Skeletal muscle tissue (tissue), 4 donors: ENCODE data around the gene MYADML2. TPM values are rescaled to one million over a fixed set of nuclear protein-coding genes. Genes with fewer than 3 reads are reported as not detected.
A peak's percentile ranks its signal among the peaks of the same experiment; 100 is the strongest.

Source experiments
- H3K27ac ChIP-seq: one replicate; pipeline ENCODE4 v1.7.0; 2013; ENCODE audit warnings: mild to moderate bottlenecking, low read depth, low read length, inconsistent platforms
- H3K27me3 ChIP-seq, 3 donors: one replicate each; pipeline ENCODE4 v1.7.0; 2013; ENCODE audit warnings: low read length in 3 of 3; ENCODE audit not compliant: control insufficient read depth in 3 of 3, insufficient read depth in 3 of 3
- H3K36me3 ChIP-seq, 3 donors: one replicate each; pipeline ENCODE4 v1.7.0; 2013; ENCODE audit warnings: low read length in 3 of 3; ENCODE audit not compliant: control insufficient read depth in 3 of 3, insufficient read depth in 3 of 3
- H3K4me1 ChIP-seq, 3 donors: one replicate each; pipeline ENCODE4 v1.7.0; 2013; ENCODE audit warnings: low read length in 3 of 3, mild to moderate bottlenecking in 3 of 3; ENCODE audit not compliant: control insufficient read depth in 3 of 3, insufficient read depth in 3 of 3
- H3K4me3 ChIP-seq, 3 donors: one replicate each; pipeline ENCODE4 v1.7.0; 2013; ENCODE audit warnings: low read length in 3 of 3
- H3K9ac ChIP-seq, 3 donors: one replicate each; pipeline ENCODE4 v1.7.0; 2013; ENCODE audit warnings: low read length in 3 of 3, mild to moderate bottlenecking in 3 of 3, moderate library complexity in 2 of 3, low read depth in 1 of 3
- H3K9me3 ChIP-seq, 3 donors: one replicate each; pipeline ENCODE4 v1.7.0; 2013; ENCODE audit warnings: low read length in 3 of 3; ENCODE audit not compliant: control insufficient read depth in 3 of 3
- total RNA-seq: library from RNA; depleted of rRNA; stranded (reverse); fragments of >200 nt; gene quantifications from one replicate; pipeline ENCODE4 v1.2.3, GENCODE V29; 2014
- donor health status: Osteomylitis.

MYADML2 gene
- total RNA-seq, 1 donor from 2014 or later = 16.7 TPM

GRCh38 chr17:81898885-81899284 is 48.1 kb downstream of the MYADML2 start:
- Histone ChIP-seq H3K9me3 (no peaks in the 10 kb centered on the region), H3K4me1 (peaks cover 2 to 10% (median 5%) of the 10 kb centered on the region in 3 donors), H3K27me3 (peaks cover 0 to 2% (median 0%) of the 10 kb centered on the region in 3 donors), H3K4me3 (no peak overlapping the region), H3K36me3 (peaks cover 42 to 46% (median 44%) of the 10 kb centered on the region in 3 donors), H3K9ac (no peak overlapping the region), H3K27ac (no peak overlapping the region)

- Histone ChIP-seq H3K4me3 (no peak overlapping the region), H3K4me1 (peaks cover 2 to 10% (median 5%) of the 10 kb centered on the region in 3 donors), H3K9me3 (no peaks in the 10 kb centered on the region), H3K27me3 (peaks cover 0 to 2% (median 0%) of the 10 kb centered on the region in 3 donors), H3K27ac (no peak overlapping the region), H3K9ac (peak overlapping the region in 1 of 3 donors; percentile 14), H3K36me3 (peaks cover 42 to 45% (median 43%) of the 10 kb centered on the region in 3 donors)
These were observed 48.8 kb downstream of the MYADML2 start for GRCh38 chr17:81898029-81898866.

DNA sequence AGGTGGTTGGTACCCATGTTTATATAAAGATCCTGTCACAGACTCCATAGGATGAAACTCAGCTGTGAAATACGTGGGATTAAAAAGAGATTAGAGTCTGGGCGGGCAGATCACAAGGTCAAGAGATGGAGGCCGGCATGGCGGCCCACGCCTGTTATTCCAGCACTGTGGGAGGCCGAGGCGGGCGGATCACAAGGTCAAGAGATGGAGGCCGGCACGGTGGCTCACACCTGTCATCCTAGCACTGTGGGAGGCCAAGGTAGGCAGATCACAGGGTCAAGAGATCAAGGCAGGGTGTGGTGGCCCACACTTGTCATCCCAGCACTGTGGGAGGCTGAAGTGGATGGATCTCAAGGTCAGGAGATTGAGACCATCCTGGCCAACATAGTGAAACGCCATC is 51.6 kb downstream of the MYADML2 start:
- H3K36me3 ChIP-seq = peaks cover 39 to 43% (median 42%) of the 10 kb centered on the region in 3 donors
- H3K9ac ChIP-seq = no peak overlapping the region
- H3K27ac ChIP-seq = no peak overlapping the region
- H3K4me3 ChIP-seq = no peak overlapping the region
- H3K9me3 ChIP-seq = no peaks in the 10 kb centered on the region
- H3K27me3 ChIP-seq = no peaks in the 10 kb centered on the region
- peaks cover 4 to 11% (median 8%) of the 10 kb centered on the region in 3 donors for H3K4me1 ChIP-seq

DNA sequence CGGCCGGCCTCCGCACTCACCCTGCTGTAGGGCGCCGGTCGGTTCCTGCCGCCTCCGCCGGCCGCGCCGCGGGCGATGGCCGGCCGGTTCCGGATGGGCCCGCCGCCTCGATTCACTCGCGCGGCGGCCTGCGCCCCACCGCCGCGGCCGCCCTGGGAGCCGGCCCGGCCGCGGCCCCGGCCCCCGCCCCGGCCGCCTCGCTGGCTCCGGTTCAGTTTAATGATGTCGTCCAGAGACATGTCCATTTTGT is 55.8 kb downstream of the MYADML2 start:
- Histone ChIP-seq H3K4me1 (peaks cover 21 to 37% (median 34%) of the 10 kb centered on the region in 3 donors), H3K4me3 (peak overlapping the region in 1 of 3 donors; percentile 86), H3K9me3 (no peaks in the 10 kb centered on the region), H3K36me3 (peaks cover 35 to 47% (median 41%) of the 10 kb centered on the region in 3 donors), H3K9ac (peak overlapping the region; percentile 85 to 93 (median 86)), H3K27ac (peak overlapping the region; percentile 62), H3K27me3 (no peaks in the 10 kb centered on the region)

DNA sequence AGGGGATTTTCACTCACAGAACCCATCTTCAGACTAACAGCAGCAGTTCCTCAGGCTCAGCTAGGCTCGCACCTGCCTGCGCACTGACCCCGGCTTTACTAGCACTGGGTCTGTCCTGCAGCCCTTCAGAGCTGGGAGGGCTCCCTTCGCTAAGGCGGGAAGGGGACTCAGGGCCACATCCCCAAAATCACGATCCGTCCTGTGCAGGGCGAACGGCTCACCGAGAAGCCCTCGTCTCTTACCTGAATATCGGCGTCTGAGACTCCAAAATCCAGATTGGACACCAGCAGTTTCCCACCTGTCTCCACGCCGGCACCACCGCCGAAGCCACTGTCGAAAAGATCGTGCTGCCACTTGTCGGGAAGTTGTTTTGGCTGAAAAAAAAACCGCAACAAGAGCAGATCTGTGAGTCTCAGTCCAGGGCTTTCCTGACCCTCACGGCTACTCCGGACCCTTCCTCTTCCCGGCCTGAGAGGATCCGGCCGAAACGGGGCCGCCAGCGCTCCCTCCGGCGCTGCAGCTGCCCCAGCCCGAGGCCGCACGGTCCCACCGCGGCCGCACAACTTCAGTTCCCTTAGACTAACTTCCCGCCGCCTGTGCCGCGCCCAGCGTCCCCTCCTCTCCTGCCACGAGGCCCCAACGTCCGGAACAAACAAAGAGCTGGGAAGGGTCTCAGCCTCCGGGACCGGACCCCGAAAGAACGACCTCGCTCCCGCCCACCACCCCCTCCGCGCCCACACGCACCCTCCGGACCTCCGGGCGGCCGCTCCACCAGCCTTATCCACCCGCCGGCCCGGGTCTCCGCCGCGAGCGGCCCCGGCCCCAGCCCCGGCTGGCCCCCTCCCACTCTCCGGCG is 56.4 kb downstream of the MYADML2 start:
- Histone ChIP-seq H3K9me3 (no peaks in the 10 kb centered on the region), H3K27ac (peak overlapping the region; percentile 62), H3K4me3 (peak overlapping the region; percentile 79 to 86 (median 80)), H3K9ac (peak overlapping the region; percentile 73 to 86 (median 85)), H3K36me3 (peaks cover 34 to 51% (median 40%) of the 10 kb centered on the region in 3 donors), H3K27me3 (no peaks in the 10 kb centered on the region), H3K4me1 (peaks cover 26 to 42% (median 39%) of the 10 kb centered on the region in 3 donors)

Other genes with a start within 250 kb of the MYADML2 start
- 4.7 TPM for gene MRPL12, start 243.9 kb downstream of the MYADML2 start, total RNA-seq
- gene SLC25A10, start 234.9 kb downstream of the MYADML2 start, total RNA-seq = 6.8 TPM
- gene GCGR, start 143.1 kb downstream of the MYADML2 start, total RNA-seq = not detected
- gene MCRIP1, start 113.9 kb downstream of the MYADML2 start, total RNA-seq = 81.9 TPM
- 35.0 TPM for gene PPP1R27, start 112.2 kb downstream of the MYADML2 start, total RNA-seq
- gene P4HB, start 86.7 kb downstream of the MYADML2 start, total RNA-seq = 264 TPM
- 43.3 TPM for gene ARHGDIA, start 75.9 kb downstream of the MYADML2 start, total RNA-seq
- gene ALYREF, start 55.6 kb downstream of the MYADML2 start, total RNA-seq = 78.8 TPM
- gene ANAPC11, start 55.5 kb downstream of the MYADML2 start, total RNA-seq = 104 TPM
- gene NPB, start 45.0 kb downstream of the MYADML2 start, total RNA-seq = 1.0 TPM
- 10.4 TPM for gene PCYT2, start 35.8 kb downstream of the MYADML2 start, total RNA-seq
- 3.7 TPM for gene SIRT7, start 29.1 kb downstream of the MYADML2 start, total RNA-seq
- gene MAFG, start 19.5 kb downstream of the MYADML2 start, total RNA-seq = 8.9 TPM
- 43.8 TPM for gene PYCR1, start 9.9 kb downstream of the MYADML2 start, total RNA-seq
- 0.52 TPM for gene NOTUM, start 14.0 kb upstream of the MYADML2 start, total RNA-seq
- 18.8 TPM for gene ASPSCR1, start 30.4 kb upstream of the MYADML2 start, total RNA-seq
- 20.9 TPM for gene CENPX, start 75.6 kb upstream of the MYADML2 start, total RNA-seq
- 7.8 TPM for gene LRRC45, start 76.1 kb upstream of the MYADML2 start, total RNA-seq
- gene RAC3, start 84.4 kb upstream of the MYADML2 start, total RNA-seq = 8.4 TPM
- 20.4 TPM for gene DCXR, start 90.5 kb upstream of the MYADML2 start, total RNA-seq
- 16.7 TPM for gene RFNG, start 104.6 kb upstream of the MYADML2 start, total RNA-seq
- gene GPS1, start 104.7 kb upstream of the MYADML2 start, total RNA-seq = 64.7 TPM
- 24.5 TPM for gene DUS1L, start 118.6 kb upstream of the MYADML2 start, total RNA-seq
- 26.1 TPM for gene FASN, start 151.0 kb upstream of the MYADML2 start, total RNA-seq